AG08396 (cell line): ENCODE data around the gene PRKAG1.

Source experiments
- DNase-seq: peaks from one replicate; pipeline ENCODE4 v3.0.0; 2012; ENCODE audit warnings: low spot score, mixed read lengths

PRKAG1 gene

GRCh38 chr12:49049566-49050224, 31.1 kb upstream of the PRKAG1 start:
- DNase-seq: peak; percentile 74

- DNase-seq: no peak
Measured at GRCh38 chr12:49048953-49049352, 30.4 kb upstream of the PRKAG1 start.

- no peak for DNase-seq
Measured at GRCh38 chr12:49046129-49046895, 27.7 kb upstream of the PRKAG1 start.

GRCh38 chr12:49044660-49045059, 26.1 kb upstream of the PRKAG1 start:
- no peak for DNase-seq

DNA sequence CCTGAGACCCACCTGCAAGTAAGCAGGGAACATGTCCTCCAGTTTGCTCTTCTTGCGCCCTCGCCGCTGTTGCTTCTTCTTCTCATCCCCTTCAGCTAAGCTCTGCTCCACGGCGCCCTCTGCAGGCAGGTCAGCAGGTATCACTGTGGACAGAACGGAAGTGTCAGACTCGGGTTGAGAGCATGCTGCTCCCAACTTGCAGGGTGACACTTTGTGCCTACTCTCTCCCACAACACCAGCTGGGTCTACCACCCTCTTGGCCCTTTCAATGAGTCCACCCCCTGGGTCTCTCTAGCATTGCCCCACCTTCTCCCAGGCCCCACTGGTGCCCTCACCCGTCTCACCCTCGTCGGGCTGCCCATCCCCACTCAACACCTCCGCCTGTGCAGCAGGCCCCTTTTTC, 25.3 kb upstream of the PRKAG1 start:
- DNase-seq: peak; percentile 77

DNA sequence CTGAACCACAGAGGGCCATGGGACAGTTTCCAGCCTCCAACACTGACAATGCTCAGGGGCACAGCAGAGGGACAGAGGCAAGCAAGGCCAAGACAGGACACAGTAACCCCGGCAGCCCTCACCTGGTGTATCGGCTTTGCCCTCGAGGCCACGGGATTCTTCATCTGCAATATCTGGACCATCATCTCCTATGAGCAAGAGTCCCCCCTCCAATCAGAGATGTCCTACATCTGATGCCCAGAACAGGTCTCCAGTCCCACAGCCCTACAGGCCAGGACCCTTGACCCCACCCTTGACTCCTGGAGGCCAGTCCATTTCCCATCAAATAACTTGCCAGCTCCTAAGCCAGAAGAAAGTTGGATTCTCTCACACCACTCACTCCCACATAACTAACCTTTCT, 24.7 kb upstream of the PRKAG1 start:
- DNase-seq: no peak

- DNase-seq: no peak
Measured at GRCh38 chr12:49041881-49042484, 23.4 kb upstream of the PRKAG1 start.

GRCh38 chr12:49041036-49041880, 22.7 kb upstream of the PRKAG1 start:
- DNase-seq: no peak

DNA sequence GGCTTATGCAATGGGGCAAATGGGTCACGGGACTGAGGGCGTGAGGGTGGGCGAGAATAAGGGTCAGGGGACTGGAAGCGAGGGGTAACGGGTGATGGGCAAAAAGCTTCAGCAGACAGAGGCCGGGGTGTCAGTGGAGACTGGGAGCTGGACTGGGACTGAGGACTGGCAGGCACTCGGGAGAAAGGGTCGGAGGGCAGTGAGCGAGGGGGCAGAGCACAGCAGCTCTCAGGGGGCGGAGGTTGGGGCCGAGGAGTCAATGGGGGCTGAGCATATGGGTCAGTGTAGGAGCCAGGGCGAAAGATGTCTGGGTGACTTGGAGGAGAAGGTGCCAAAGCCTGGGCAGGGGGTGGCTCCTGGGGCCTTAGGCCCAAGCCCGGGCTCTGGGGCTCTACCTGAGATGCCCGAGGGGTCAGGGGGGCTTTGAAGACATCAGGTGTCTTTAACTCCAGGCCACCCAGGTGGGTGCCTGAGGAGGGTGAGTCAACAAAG, 21.8 kb upstream of the PRKAG1 start:
- DNase-seq: no peak

DNA sequence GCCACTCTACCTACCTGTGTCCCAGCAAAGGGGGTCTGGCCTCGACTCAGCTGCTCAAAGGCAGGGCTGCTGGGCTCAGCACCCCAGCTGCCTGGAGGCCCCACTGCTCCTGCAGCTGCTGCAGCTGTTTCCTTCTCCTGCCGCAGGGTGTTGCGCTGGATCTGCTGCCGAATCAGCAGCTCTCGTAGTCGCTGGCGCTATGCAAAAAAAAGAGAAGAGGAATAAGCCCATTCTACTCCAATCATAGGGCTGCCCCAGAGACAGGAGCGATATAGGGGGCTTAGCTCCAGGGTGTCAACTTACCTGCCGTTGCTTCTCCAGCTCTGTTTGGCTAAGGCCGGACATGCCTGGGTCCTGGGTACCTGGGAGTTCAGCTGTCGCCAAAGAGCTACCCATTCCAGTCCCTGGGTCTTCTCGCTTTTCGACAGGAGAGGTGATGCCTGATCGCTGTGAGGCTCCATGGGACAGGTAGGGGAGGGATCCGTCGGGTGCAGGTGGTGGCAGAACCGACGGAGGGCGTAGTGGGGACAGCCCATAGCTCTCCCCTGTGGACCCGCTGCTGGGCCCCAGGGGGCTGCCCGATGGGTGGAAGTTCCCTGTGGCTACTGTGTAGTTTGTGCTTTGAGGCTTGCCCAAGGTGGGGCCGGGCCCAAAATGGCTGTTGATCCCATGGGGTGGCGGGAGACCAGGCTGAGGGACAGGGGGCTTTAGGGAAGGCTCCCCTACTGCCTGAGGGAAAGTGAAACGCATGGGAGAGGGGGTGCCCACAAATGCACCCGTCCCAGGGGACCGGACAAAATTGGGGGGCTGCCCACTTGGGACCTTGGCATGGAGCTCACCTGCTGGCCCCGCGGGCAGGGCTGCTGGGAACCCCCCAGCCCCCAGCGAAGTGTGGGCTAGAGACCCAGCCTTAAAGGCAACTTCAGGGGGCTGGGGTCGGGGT, 21.1 kb upstream of the PRKAG1 start:
- no peak for DNase-seq

GRCh38 chr12:49038291-49038955, 19.8 kb upstream of the PRKAG1 start:
- no peak for DNase-seq

DNA sequence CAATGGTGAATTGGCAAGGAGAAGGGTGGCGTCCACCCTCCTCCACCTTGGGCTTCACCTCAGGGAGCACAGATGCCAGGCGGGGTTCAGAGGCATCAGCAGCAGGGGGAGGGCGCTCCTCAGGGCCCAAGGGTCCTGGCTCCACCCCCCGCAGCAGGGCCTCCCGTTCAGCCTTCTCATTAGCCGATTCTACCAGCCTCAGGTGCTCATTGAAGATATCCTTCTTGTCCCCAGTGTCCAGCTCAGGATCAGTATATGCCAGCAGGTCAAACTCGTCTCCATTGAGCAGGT, 19.3 kb upstream of the PRKAG1 start:
- DNase-seq: no peak

DNA sequence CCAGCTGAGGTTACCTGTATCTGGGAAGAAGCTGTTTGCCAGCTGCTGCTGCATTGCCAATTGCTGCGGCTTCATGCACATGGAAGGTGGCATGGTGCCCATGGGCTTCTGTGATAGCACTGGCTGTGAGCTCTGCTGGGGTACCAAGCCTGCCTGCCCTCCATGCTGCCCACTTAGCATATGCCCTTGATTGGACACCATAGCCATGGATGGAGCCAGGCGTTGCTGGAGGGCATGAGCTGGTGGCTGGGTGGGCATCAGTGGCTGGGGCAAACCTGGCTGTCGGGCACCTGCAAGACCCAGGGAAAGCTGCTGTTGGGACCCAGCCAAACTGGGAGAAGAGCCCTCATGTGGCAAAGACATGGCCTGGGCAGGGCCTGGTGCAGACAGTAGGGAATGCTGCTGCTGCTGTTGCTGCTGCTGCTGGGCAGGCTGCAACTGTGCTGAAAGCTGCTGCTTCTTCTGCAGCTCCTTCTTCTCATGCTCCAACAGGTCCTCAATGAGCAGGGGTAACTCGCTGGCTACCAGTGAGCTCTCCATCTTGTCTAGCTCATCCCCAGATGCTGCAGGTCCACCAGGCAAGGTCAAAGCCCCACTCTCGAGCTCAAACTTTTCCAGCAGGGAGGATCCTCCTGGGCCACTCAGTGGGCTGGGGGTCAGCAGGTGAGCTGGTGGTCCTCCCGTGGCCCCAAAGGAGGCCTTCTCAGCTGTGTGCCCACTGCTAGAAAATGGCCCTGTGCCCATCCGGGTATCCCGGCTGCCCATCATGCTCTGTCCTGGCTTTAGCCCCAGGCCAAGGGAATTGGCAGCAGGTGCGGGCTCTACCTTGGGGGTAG, 18.8 kb upstream of the PRKAG1 start:
- no peak for DNase-seq

- DNase-seq: no peak
Measured at GRCh38 chr12:49036029-49036428, 17.5 kb upstream of the PRKAG1 start.

DNA sequence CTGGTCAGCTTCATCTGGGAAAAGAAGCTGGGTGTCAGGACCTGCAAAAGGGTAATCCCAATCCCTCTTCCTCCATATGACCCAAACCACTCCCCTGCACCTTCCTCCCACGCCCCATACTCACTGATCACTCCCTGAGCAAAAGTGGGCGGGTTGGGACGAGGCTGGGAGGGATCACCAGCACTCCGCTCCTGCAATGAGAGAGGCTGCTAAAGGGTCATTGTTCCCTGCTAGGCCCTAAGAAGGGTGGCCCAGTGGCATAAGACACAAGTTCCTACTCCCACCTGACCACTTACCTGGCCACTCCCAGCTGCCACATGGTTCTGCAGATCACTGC, 15.7 kb upstream of the PRKAG1 start:
- no peak for DNase-seq

DNA sequence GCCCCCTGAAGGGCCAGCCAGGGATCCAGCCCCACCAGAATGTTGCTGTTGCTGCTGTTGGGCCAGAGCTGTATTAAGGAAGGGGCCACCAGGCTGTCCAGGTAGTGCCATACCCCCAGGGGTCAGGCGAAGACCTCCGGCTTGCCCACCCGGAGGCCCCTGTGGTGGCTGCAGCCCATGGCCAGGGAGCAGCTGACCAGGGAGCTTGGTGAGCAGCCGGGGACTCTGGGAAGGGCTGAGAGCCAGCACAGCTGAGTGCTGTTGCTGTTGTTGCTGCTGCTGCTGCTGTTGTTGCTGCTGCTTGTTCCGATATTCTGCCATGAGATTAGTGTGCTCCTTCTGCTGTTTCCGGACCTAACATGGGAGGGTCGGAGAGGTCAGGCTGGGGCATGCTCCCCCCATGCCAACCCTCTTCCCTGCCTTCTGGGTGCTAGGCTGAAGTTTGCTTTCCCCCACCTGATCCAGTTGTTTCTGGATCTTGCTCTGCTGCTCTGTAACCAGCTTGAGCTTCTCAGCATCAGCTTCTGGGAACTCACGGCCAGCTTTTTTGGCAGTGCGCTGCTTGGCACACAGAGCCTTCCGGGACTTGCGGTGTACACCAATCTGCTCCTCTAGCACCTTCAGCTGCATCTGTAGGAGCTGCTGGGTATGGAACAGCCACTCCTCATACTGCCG, 15.2 kb upstream of the PRKAG1 start:
- no peak for DNase-seq

GRCh38 chr12:49032679-49033447, 14.3 kb upstream of the PRKAG1 start:
- DNase-seq: no peak

GRCh38 chr12:49032276-49032675, 13.7 kb upstream of the PRKAG1 start:
- DNase-seq: no peak
